PFSK-1 (cell line): ENCODE results near the gene TRIP6.

Experiments
- FOXP2 ChIP-seq: optimal IDR thresholded peaks from 2 replicates; pipeline ENCODE3; 2011; ENCODE audit warnings: borderline replicate concordance, control low read depth, inconsistent platforms; ENCODE audit not compliant: insufficient read depth; ENCODE audit errors: extremely low read length, extremely low read depth
- POLR2AphosphoS5 ChIP-seq: IDR thresholded peaks from 2 replicates; pipeline ENCODE4 v1.6.1; 2012; ENCODE audit warnings: low read depth, mild to moderate bottlenecking, control low read depth, low read length, moderate library complexity
- REST ChIP-seq, 2 experiments: IDR thresholded peaks; 2 replicates each; pipeline versions ENCODE4 v1.6.1 to v1.8.0; 2011 to 2012; ENCODE audit warnings: low read depth in 2 of 2, low read length in 2 of 2, control low read depth in 1 of 2, inconsistent platforms in 1 of 2, mild to moderate bottlenecking in 1 of 2, moderate library complexity in 1 of 2; ENCODE audit not compliant: insufficient read depth in 1 of 2
- SIN3A ChIP-seq: IDR thresholded peaks from 2 replicates; pipeline ENCODE4 v1.6.1; 2012; ENCODE audit warnings: mild to moderate bottlenecking, low read length, moderate library complexity, borderline replicate concordance; ENCODE audit not compliant: insufficient read depth
- TAF1 ChIP-seq: IDR thresholded peaks from 2 replicates; pipeline ENCODE4 v1.6.1; 2012; ENCODE audit warnings: low read length, control low read depth, borderline replicate concordance; ENCODE audit not compliant: insufficient read depth

GRCh38 chr7:100882785-100883526 lies 15.8 kb downstream of the TRIP6 start:
- no peak for TF ChIP-seq REST (IDR thresholded peaks at IDR 0.05; ENCODE audit: insufficient read depth in 1 of 2, low read depth in 2 of 2, low read length in 2 of 2)
- no peak for TF ChIP-seq POLR2AphosphoS5
- no peak for TF ChIP-seq SIN3A
- no peak for TF ChIP-seq TAF1
- TF ChIP-seq FOXP2 = no peak
